WTC11 (cell line): Measurements from ENCODE around the gene CADM2. TPM values are rescaled to one million over a fixed set of nuclear protein-coding genes. Genes with fewer than 3 reads are reported as not detected.

Experiments
- ATAC-seq: fragments of 200-7000 bp; cut with Tn5 transposase; 2 replicates; pipeline ENCODE4 v1.10.0; 2021; ENCODE audit warnings: mild to moderate bottlenecking, moderate library complexity
- CTCF ChIA-PET: fragments of 300-600 bp; sonication (Branson Sonifier 250); formaldehyde crosslinking; loops from one replicate; lab custom pipeline; 2021; ENCODE audit warnings: antibody characterized with exemption; lab: Charles Lee
- POLR2A ChIA-PET: fragments of 350-600 bp; sonication (Branson Sonifier 250); formaldehyde crosslinking; loops from one replicate; lab custom pipeline; 2021; ENCODE audit warnings: antibody characterized with exemption; lab: Charles Lee
- DNase-seq: peaks from one replicate; pipeline ENCODE4 v3.0.0; 2021; ENCODE audit warnings: low spot score
- H3K27ac Mint-ChIP-seq: 2 replicates; pipeline ENCODE4 v1.8.0; 2021; ENCODE audit warnings: mixed read lengths
- H3K27me3 Mint-ChIP-seq: 2 replicates; pipeline ENCODE4 v1.8.0; 2021; ENCODE audit warnings: low read depth, mild to moderate bottlenecking, moderate library complexity, mixed read lengths
- H3K36me3 Mint-ChIP-seq: 2 replicates; pipeline ENCODE4 v1.8.0; 2021; ENCODE audit warnings: mixed read lengths
- H3K4me1 Mint-ChIP-seq: 2 replicates; pipeline ENCODE4 v1.8.0; 2022; ENCODE audit warnings: mixed read lengths
- H3K4me3 Mint-ChIP-seq: 2 replicates; pipeline ENCODE4 v1.8.0; 2021; ENCODE audit warnings: mild to moderate bottlenecking, moderate library complexity, mixed read lengths
- H3K9me3 Mint-ChIP-seq: 2 replicates; pipeline ENCODE4 v1.8.0; 2021; ENCODE audit warnings: mixed read lengths
- AFF4 ChIP-seq: sonication (generic); formaldehyde crosslinking; IDR thresholded peaks from 2 replicates; pipeline ENCODE4 v1.8.1; 2023; ENCODE audit warnings: mild to moderate bottlenecking, missing genetic modification reagents, borderline replicate concordance
- AR ChIP-seq: fragments of 250-450 bp; sonication (Bioruptor Pico); IDR thresholded peaks from 2 replicates; pipeline ENCODE4 v1.9.0; 2021; ENCODE audit warnings: mild to moderate bottlenecking
- CBFB ChIP-seq: sonication (generic); formaldehyde crosslinking; IDR thresholded peaks from 2 replicates; pipeline ENCODE4 v1.8.1; 2022; ENCODE audit warnings: mild to moderate bottlenecking, low read depth, missing genetic modification reagents
- CREM ChIP-seq: sonication (generic); formaldehyde crosslinking; IDR thresholded peaks from 2 replicates; pipeline ENCODE4 v1.8.1; 2022; ENCODE audit warnings: mild to moderate bottlenecking, missing genetic modification reagents, moderate library complexity
- E2F4 ChIP-seq: sonication (generic); formaldehyde crosslinking; IDR thresholded peaks from 2 replicates; pipeline ENCODE4 v1.8.1; 2022; ENCODE audit warnings: low read depth, mild to moderate bottlenecking, moderate library complexity, missing genetic modification reagents, borderline replicate concordance
- E2F5 ChIP-seq: sonication (generic); formaldehyde crosslinking; IDR thresholded peaks from 2 replicates; pipeline ENCODE4 v1.8.1; 2022; ENCODE audit warnings: mild to moderate bottlenecking, moderate library complexity, missing genetic modification reagents
- EMX1 ChIP-seq: fragments of 250-450 bp; sonication (Bioruptor Pico); IDR thresholded peaks from 2 replicates; pipeline ENCODE4 v1.8.0; 2021; ENCODE audit warnings: mild to moderate bottlenecking
- FOXK1 ChIP-seq: sonication (generic); formaldehyde crosslinking; IDR thresholded peaks from 2 replicates; pipeline ENCODE4 v1.8.0; 2022; ENCODE audit warnings: mild to moderate bottlenecking, moderate library complexity, missing genetic modification reagents
- FOXP4 ChIP-seq: sonication (generic); formaldehyde crosslinking; IDR thresholded peaks from 2 replicates; pipeline ENCODE4 v1.8.0; 2022; ENCODE audit warnings: mild to moderate bottlenecking, missing genetic modification reagents
- GTF2I ChIP-seq: fragments of 250-450 bp; sonication (Bioruptor Pico); conservative IDR thresholded peaks from 2 replicates; pipeline ENCODE4 v1.4.0; 2021; ENCODE audit warnings: mild to moderate bottlenecking
- IRF2 ChIP-seq: sonication (generic); formaldehyde crosslinking; IDR thresholded peaks from 2 replicates; pipeline ENCODE4 v1.8.0; 2022; ENCODE audit warnings: low read depth, missing genetic modification reagents, borderline replicate concordance
- NFATC4 ChIP-seq: fragments of 250-450 bp; sonication (Bioruptor Pico); IDR thresholded peaks from 2 replicates; pipeline ENCODE4 v1.9.0; 2021; ENCODE audit warnings: mild to moderate bottlenecking
- NFE2L1 ChIP-seq: sonication (generic); formaldehyde crosslinking; IDR thresholded peaks from 2 replicates; pipeline ENCODE4 v1.8.1; 2023; ENCODE audit warnings: missing genetic modification reagents
- NR2C2 ChIP-seq: sonication (generic); formaldehyde crosslinking; IDR thresholded peaks from 2 replicates; pipeline ENCODE4 v1.8.0; 2022; ENCODE audit warnings: mild to moderate bottlenecking, missing genetic modification reagents
- OVOL2 ChIP-seq: fragments of 250-450 bp; sonication (Bioruptor Pico); IDR thresholded peaks from 2 replicates; pipeline ENCODE4 v1.9.0; 2021; ENCODE audit warnings: mild to moderate bottlenecking, borderline replicate concordance
- PRDM15 ChIP-seq: sonication (generic); formaldehyde crosslinking; IDR thresholded peaks from 2 replicates; pipeline ENCODE4 v1.8.0; 2022; ENCODE audit warnings: missing genetic modification reagents
- SOX15 ChIP-seq: fragments of 250-450 bp; sonication (Bioruptor Pico); IDR thresholded peaks from 2 replicates; pipeline ENCODE4 v1.9.0; 2021; ENCODE audit warnings: mild to moderate bottlenecking
- TEAD4 ChIP-seq: sonication (generic); formaldehyde crosslinking; IDR thresholded peaks from 2 replicates; pipeline ENCODE4 v1.8.0; 2022; ENCODE audit warnings: mild to moderate bottlenecking, missing genetic modification reagents
- USF2 ChIP-seq: sonication (generic); formaldehyde crosslinking; IDR thresholded peaks from 2 replicates; pipeline ENCODE4 v1.8.1; 2023; ENCODE audit warnings: mild to moderate bottlenecking, missing genetic modification reagents, moderate library complexity
- ZMAT4 ChIP-seq: fragments of 250-450 bp; sonication (Bioruptor Pico); IDR thresholded peaks from 2 replicates; pipeline ENCODE4 v1.9.0; 2021; ENCODE audit warnings: mild to moderate bottlenecking
- ZNF138 ChIP-seq: sonication (generic); formaldehyde crosslinking; conservative IDR thresholded peaks from 2 replicates; pipeline ENCODE4 v1.8.1; 2022; ENCODE audit warnings: mild to moderate bottlenecking, moderate library complexity, missing genetic modification reagents
- total RNA-seq: library from RNA; stranded (reverse); gene quantifications from 3 replicates; pipeline ENCODE4 v1.2.3, GENCODE V29; 2021

CADM2 gene
- total RNA-seq, 1 experiment from 2014 or later = 18.8 TPM

DNA sequence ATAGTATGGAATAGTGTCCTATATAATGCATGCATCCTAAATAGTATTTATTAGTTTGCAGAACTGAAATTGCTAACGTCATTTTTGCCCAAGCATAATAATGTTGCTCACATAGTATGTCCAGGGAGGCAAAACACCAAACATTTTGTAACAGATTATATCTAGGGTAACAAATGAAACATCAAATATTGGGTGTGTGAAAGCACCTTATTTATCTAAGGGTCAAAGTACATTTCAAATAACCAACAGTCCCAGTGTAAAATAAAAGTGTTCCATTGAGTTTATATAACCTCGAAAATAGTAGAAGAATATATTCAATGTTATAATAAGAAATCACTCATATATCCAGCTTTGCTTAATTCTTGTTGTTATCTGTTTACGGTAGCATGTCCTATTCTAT lies 363.1 kb downstream of the CADM2 start:
- POLR2A ChIA-PET = no interaction called here
- H3K27me3 Mint-ChIP-seq = no peaks in the 10 kb centered on the region
- peaks cover 14% of the 10 kb centered on the region for H3K9me3 Mint-ChIP-seq
- no peak for TF ChIP-seq E2F5 (CRISPR knock-in tag)
- no peak for TF ChIP-seq IRF2
- no peak for TF ChIP-seq USF2
- no peak for TF ChIP-seq FOXK1 (CRISPR knock-in tag)
- no peak for TF ChIP-seq CREM (CRISPR knock-in tag)
- TF ChIP-seq E2F4 = no peak
- no peak for TF ChIP-seq SOX15 (CRISPR knock-in tag)
- TF ChIP-seq, all 79 proteins: peak for 0
- ATAC-seq (no peak), DNase-seq (no peak)
- Mint-ChIP-seq H3K4me1 (no peaks in the 10 kb centered on the region), H3K36me3 (no peaks in the 10 kb centered on the region), H3K27ac (no peak overlapping the region), H3K4me3 (no peak overlapping the region)
- CTCF ChIA-PET = no interaction called here

DNA sequence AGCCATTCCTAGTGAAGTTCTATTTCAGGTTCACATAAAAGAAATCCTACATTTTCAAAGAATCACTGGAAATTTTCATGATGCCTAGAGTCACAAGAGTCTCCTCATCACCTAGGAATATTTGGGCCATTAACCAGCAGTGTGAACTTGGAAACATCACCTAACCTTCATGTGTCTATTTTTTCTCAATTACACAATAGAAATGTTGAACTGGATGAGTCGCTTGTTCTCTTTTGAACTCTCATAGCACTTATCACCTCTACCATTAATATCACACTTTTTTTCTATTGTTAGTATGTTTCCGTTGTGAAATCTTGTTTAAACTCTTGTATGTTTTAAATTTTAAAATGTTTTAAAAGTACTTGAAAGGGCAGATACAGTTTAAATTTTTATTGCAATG lies 371.3 kb downstream of the CADM2 start:
- Mint-ChIP-seq H3K4me3 (no peak overlapping the region), H3K27me3 (no peaks in the 10 kb centered on the region), H3K36me3 (no peaks in the 10 kb centered on the region), H3K4me1 (no peaks in the 10 kb centered on the region), H3K9me3 (no peaks in the 10 kb centered on the region), H3K27ac (no peak overlapping the region)
- ATAC-seq = no peak
- POLR2A ChIA-PET = no interaction called here
- CTCF ChIA-PET = no interaction called here
- no peak for DNase-seq
- TF ChIP-seq GTF2I (CRISPR knock-in tag) = no peak
- TF ChIP-seq TEAD4 = no peak
- no peak for TF ChIP-seq FOXK1 (CRISPR knock-in tag)
- no peak for TF ChIP-seq ZNF138
- no peak for TF ChIP-seq NFE2L1 (CRISPR knock-in tag)
- no peak for TF ChIP-seq OVOL2 (CRISPR knock-in tag)
- TF ChIP-seq FOXP4 (CRISPR knock-in tag) = no peak
- no peak for TF ChIP-seq CBFB (CRISPR knock-in tag)
- no peak for TF ChIP-seq AFF4 (CRISPR knock-in tag)
- TF ChIP-seq PRDM15 (CRISPR knock-in tag) = no peak
- no peak for TF ChIP-seq ZMAT4 (CRISPR knock-in tag)
- no peak for TF ChIP-seq NR2C2
- no peak for TF ChIP-seq EMX1
- TF ChIP-seq AR (CRISPR knock-in tag) = no peak
- no peak for TF ChIP-seq NFATC4
